IPS-11a (cell line): ENCODE measurements around the gene COG4.

Source experiments
- H3K4me3 ChIP-seq: one replicate; pipeline ENCODE4 v1.5.1; 2013; ENCODE audit warnings: low read depth, low read length, control low read depth

COG4 gene

GRCh38 chr16:70480127-70481105 is 42.9 kb downstream of the COG4 start:
- H3K4me3 ChIP-seq: no peak overlapping the region

- H3K4me3 ChIP-seq: no peak overlapping the region
Measured at GRCh38 chr16:70478912-70479341, 44.4 kb downstream of the COG4 start.

- H3K4me3 ChIP-seq: no peak overlapping the region
Measured at GRCh38 chr16:70478169-70478568, 45.2 kb downstream of the COG4 start.

- H3K4me3 ChIP-seq: no peak overlapping the region
Measured at GRCh38 chr16:70476272-70477020, 46.9 kb downstream of the COG4 start.

GRCh38 chr16:70475054-70475871 is 48.1 kb downstream of the COG4 start:
- H3K4me3 ChIP-seq: no peak overlapping the region

GRCh38 chr16:70474320-70475053 is 48.9 kb downstream of the COG4 start:
- no peak overlapping the region for H3K4me3 ChIP-seq

DNA sequence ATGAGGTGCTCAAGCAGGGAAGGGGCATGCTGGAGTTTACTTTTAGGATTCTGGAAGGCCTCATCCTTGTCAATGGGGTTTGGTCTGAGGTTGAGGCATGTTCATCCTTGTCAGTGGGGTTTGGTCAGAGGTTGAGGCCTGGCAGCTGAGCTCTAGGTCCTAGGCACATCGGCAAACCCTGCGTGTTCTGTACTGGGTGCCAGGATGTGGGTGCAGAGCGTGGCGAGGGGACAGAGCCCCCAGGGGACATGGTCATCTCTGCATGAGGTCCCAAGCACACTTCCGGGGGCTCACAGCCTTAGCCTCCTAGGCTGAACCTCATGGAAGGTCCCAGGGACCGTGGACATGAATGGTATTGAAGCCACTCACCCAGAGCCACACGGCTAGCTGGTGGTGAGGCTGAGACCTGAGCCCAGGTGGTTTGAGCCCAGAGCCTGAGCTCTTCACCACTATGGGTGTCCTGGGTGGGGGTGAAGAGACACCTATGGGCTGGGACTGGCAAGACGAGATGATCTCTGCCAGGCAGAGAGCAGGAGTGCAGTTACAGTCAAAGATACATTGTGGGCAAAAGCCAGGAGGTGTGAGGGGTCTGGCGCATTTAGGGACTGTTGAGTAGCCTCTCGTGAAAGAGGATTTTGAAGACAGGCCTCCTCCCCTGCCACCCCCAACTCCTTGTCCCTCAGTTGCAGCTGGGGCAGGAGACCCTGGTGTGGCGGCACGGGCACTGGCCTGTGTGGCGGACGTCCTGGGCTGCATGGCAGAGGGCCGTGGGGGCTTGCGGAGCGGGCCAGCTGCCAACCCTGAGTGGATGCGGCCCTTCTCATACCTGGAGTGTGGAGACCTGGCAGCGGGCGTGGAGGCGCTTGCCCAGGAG is 49.7 kb downstream of the COG4 start:
- no peak overlapping the region for H3K4me3 ChIP-seq

GRCh38 chr16:70472786-70473433 is 50.4 kb downstream of the COG4 start:
- H3K4me3 ChIP-seq: no peak overlapping the region

- H3K4me3 ChIP-seq: no peak overlapping the region
Measured at GRCh38 chr16:70470927-70471341, 52.4 kb downstream of the COG4 start.

DNA sequence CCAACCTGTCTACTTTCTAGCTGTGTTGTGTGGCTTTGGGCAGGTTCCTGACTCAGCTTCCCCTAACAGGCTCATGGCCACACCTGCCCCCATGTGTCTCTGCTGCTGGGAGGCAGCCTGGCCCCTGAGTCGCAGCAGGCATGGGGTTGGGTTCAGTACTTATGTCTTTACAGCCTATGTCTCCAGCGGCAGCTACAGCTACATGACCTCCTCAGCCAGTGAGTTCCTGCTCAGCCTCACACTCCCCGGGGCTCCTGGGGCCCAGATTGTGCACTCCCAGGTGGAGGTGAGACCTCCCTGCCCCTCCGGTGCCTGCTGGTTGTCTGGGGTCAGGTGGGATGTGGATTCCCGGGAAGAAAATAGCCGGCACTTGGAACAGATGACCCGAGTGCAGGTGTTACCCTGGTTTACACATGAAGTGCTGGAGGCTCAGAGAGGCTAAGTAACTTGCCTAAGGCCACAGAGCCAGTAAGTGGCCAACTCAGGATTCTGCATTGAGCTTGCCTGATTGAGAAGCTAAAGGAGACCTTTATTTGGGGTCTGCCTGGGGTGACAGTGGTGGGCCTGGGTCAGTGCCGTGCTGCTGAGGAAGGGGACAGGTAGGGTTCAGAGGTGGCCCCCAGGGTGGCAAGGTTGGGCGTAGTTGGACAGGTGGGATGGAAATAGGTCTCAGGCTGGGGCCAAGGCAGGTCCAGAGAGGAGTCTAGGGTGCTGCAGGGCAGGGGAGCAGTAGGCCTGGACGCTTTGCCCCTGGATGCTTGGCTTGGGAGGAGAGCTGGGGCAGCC is 53.0 kb downstream of the COG4 start:
- no peak overlapping the region for H3K4me3 ChIP-seq

- no peak overlapping the region for H3K4me3 ChIP-seq
Measured at GRCh38 chr16:70468776-70469525, 54.4 kb downstream of the COG4 start.

DNA sequence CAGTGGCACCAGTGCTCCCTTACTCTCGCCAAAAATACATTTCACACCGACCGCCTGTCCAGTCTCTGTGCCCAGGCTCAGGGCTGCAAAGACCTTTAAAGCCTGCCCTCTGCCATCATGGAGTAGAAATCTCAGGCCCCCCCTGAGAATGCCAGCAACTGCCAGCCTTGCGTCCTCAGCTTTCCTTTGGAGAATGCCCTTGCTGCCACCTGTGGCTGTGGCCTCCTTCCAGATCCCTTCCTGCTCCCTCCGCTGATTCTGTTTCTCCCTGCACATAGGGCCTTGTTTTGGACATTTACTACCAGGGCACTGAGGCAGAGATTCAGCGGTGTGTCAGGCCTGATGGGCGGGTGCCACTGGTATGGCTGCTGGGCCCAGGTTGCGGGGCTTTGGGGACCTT is 55.7 kb downstream of the COG4 start:
- no peak overlapping the region for H3K4me3 ChIP-seq

GRCh38 chr16:70467113-70467512 is 56.2 kb downstream of the COG4 start:
- H3K4me3 ChIP-seq: no peak overlapping the region

- no peak overlapping the region for H3K4me3 ChIP-seq
Measured at GRCh38 chr16:70466805-70467076, 56.6 kb downstream of the COG4 start.

- H3K4me3 ChIP-seq: no peak overlapping the region
Measured at GRCh38 chr16:70465999-70466804, 57.2 kb downstream of the COG4 start.

DNA sequence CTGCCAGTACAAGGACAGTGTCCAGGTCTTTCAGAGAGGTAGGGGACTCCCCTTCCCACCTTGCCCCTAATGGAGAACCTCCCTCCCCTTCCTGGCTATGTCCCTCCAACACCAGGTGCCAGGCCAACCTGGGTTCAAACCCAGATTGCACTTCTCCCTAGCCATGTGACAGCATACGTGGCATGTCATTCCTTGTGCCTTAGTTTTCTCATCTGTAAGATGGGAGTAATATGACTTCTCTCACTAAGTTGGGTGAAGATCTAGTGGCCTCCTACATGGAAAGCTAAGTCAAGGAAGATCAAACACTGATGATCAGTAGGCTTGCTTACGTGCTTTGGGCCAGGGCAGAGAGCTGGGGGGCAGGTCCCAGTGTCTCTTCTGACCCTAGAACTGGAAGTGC is 60.1 kb downstream of the COG4 start:
- no peak overlapping the region for H3K4me3 ChIP-seq

DNA sequence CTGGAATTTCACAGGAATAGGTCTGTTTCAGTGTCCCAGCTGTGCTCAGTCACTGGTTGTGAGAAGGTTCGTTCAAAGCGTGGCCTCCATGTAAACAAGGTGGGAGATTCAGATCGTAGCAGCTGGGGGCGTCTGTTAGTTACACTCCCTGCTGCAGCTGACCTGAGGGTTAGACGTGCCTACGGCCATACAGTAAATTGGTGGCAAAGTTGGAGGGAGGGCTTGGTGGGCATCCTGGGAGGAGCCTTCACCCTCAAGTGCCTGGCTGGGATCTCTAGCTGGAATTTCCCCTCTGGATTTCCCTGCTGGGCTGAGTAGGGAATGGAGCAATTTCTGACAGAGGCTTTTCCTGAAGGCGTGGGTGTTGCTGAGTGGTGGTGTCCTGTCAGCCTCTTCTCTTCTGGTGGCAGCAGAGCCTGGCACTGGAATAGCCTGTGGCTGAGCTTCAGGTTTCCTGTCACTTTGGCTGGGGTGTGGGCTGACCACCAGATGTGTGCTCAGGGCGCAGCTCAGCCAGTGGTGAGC is 62.6 kb downstream of the COG4 start:
- H3K4me3 ChIP-seq: no peak overlapping the region
